GM21717 (cell line): Measurements from ENCODE around the gene CTDP1.

Source experiments
- ATAC-seq: cut with Tn5 transposase; IDR thresholded peaks from one replicate; pipeline ENCODE4 v1.9.1; 2021; ENCODE audit warnings: mild to moderate bottlenecking, moderate library complexity; ENCODE audit not compliant: unreplicated experiment

The CTDP1 gene

DNA sequence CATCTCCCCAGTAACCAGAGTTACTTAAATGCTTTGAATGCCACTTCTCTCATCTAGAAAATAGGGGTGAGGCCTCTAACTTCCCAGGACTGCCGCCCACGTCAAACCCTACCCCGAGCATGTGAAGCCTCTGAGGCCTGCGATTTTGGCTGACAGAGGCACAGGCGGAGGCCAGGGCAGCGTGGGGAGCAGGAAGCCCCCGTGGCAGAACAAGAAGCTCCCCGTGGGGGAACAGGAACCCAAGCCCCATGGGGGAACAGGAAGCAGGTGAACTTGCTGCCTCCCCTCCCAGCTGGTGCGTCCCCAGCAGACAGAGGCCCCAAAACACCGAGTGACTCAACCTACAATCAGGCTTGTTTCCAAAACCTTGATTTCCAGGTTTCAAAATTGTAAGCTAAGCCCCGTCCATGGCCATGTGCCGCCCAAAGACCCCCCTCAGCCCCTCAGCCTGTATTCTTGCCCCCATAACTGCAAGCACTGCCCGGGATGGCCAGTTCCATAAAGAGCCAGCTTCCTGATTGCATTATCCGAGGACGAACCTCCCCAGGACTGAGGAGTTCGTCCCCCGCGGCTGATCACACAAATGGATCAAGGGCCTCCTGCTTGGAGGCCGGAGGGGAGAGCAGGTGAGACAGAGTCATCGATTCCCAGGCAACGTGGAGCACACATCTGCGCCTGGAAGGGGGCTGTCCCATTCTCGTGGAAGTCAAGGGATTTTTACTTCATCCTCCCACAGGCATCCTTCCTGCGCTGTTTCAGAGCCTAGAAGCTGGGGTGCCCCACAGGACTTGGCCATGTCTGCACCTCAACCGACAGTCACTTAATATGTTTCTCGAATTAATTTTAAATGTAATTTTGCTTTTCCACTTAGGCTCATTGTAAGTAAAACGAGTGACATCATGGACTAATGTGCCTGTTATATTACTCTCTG lies 36.3 kb upstream of the CTDP1 start:
- no peak for ATAC-seq

- peak; percentile 85 for ATAC-seq
Measured at GRCh38 chr18:79644006-79644665, 35.5 kb upstream of the CTDP1 start.

DNA sequence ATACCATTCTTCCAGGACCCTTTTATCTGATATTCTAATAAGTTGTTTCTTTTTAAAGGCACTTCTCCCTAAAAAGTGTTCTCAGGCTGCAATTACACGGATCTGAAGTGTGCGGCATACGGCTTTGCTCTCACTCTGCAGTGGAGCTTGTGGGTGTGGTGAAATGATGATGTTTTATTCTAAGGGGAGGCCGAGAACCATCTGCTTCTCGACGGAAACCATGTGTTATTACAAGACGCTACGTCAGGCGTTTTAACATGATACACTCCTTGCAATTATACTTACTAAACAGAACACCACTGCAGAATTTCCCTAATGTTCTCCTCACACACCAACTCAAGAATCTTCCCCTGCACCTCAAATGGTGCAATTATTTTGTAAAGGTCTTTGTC lies 34.9 kb upstream of the CTDP1 start:
- no peak for ATAC-seq

DNA sequence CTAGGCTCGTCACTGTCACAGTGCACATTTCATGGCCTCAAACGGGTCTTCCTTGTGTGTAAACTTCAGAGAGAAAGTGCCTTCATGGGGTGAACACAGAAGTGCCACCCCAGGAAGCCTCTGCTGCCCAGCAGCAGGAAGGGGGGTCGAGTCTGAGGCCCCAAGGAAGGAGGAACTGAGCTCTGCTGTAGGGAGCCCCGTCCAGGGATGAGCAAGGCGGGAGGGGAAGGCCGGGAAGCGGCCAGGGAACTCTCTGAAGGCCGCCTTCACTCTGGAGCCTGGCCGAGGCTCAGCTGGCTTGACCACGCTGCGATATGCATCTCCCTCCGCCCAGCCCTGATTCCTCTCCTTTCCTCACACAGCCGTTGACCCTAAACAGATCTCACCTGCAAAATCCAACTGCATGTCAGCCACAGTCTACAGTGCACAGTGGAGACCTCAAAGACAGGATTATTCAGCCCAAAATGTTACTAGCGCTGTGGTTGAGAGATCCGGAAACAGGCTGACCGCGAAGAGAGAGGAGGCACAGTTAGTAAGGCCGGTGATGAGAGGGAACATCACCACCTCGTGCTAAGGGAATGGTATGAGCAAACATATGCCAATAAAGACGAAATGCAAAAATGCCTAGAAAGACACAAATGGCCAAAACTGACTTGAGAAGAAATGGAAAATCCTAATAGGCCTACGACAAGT lies 34.2 kb upstream of the CTDP1 start:
- ATAC-seq: no peak

DNA sequence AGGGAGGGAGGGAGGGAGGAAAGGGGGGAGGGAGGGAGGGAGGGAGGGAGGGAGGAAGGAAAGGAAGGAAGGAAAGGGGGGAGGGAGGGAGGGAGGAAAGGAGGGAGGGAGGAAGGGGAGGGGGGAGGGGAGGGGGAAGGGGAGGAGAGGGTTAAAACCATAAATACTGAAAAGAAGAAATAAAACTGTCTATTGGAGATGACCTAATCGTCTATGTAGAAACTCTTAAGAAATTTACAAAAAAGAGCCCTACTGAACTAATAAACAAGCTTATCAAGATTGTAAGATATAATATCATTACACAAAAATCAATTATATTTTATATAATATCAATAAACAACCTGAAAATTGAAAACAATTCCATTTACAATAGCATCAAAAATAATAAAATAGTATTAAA lies 32.3 kb upstream of the CTDP1 start:
- ATAC-seq: no peak

- no peak for ATAC-seq
Measured at GRCh38 chr18:79650959-79651358, 28.6 kb upstream of the CTDP1 start.

- no peak for ATAC-seq
Measured at GRCh38 chr18:79657342-79657996, 22.1 kb upstream of the CTDP1 start.

- ATAC-seq: no peak
Measured at GRCh38 chr18:79658366-79658765, 21.2 kb upstream of the CTDP1 start.

GRCh38 chr18:79659733-79660132 lies 19.9 kb upstream of the CTDP1 start:
- no peak for ATAC-seq

GRCh38 chr18:79662034-79662433 lies 17.6 kb upstream of the CTDP1 start:
- no peak for ATAC-seq

DNA sequence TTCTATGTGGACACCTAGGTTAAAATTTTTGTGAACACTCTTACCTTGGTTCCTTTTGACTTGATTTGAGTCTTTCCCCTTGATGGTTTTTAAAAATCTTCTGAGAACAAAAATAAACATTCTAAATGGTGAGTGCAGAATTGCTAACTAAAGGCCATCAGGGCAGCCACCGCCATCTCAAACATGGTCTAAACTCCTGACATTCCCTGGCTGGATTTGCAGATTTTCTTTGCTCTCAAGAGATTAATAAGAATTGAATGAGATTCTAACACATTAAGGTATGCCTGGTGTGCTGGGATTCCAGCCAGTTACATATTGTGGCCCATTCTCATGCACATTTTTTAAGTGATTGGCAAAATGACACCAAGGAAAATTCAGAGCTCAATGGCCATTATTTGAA lies 17.2 kb upstream of the CTDP1 start:
- no peak for ATAC-seq

DNA sequence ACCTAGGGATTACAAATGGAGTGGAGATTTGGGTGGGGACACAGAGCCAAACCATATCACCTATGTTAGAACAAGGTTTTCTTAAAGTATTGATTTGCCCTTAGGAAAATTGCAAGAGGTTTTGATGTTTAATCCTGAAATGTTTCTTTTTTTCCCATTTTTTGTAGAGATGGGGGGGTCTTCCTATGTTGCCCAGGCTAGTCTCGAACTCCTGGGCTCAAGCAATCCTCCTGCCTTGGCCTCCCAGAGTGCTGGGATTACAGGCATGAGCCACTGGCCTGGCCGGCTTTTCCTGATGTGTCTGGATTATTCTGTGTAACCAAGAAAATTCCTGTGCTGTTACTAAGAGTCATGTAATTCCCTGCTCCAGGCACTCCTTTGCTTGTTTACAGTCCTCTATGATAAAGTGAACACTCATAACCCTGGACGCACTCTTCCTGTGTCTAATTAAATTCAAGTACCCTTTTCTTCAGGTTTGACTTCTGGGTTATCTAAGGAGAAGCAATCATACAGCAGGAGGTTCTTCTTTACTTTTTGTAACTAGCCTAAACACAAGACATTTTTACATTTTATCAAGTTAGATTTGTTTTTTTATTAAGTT lies 15.0 kb upstream of the CTDP1 start:
- ATAC-seq: no peak

DNA sequence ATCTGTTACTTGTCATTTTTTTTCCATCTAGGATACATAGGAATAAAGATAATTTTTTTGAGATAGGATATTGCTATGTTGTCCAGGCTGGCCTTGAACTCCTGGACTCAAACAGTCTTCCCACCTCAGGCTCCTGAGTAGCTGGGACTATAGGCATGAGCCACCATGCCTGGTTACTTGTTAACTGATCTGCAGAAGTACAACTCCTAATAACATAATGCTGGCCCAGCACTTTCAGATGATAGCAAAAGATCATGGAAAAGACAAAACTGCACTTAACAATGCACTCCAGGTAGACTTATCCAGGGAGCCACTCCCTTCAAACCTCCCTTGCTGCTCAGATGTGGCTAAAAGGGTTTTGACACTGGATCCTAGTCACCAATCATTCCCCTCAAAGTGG lies 11.4 kb upstream of the CTDP1 start:
- no peak for ATAC-seq

DNA sequence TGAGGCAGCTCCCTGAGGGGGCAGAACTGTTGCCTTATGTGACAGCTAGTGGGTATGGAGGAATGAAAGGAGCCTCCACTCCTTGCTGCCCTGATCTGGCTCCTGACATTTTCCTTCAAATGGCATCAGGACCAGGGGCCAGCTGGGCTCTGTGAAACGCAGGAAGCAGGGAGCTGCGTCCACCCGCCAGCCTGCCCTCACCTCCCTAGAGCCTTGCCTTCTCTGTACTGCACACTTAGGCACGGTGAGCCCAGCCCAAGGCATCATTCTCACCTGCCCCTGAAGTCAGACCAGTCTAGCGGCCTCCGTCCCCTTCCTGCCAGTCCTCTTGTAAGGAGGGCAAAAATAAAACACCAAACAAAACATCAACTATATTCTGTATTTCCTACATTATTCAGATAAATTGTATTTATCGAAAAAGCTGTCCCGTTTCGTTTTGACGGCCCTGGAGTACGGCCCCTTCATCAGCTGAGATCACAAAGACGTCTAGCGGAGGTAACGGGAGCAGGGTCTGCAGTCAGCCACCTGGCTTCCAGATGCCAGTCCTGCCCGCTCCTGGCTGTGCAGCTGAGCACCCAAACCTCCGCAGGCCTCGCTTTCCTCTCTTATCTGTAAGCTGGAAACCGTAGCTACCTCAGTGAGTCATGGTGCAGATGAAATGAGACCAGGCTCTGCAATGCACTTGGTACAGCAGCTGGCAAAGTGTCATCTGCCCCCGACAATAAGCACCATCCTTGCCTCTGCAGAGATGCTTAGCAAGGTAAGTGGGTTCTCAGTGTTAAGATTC lies 6.9 kb upstream of the CTDP1 start:
- no peak for ATAC-seq

DNA sequence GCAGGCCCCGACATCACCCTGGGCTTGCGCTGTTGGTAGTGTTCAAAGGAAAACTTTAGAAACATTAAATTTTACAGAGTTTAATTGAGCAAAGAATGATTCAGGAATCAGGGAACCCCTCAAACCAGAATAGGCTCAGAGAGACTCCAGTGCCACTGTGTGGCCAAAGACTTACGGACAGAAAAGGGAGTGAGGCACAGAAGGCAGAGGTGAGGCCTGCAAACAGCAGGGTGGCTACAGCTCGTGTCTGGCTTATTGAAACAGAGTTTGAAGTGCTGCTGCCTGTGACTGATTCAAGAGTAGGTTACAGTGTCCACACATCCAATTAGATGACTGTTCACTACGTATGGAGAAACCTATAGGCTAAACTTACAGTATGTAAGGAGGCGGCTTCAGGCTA lies 2.4 kb upstream of the CTDP1 start:
- ATAC-seq: no peak

- ATAC-seq: no peak
Measured at GRCh38 chr18:79677840-79678239, 1.8 kb upstream of the CTDP1 start.

DNA sequence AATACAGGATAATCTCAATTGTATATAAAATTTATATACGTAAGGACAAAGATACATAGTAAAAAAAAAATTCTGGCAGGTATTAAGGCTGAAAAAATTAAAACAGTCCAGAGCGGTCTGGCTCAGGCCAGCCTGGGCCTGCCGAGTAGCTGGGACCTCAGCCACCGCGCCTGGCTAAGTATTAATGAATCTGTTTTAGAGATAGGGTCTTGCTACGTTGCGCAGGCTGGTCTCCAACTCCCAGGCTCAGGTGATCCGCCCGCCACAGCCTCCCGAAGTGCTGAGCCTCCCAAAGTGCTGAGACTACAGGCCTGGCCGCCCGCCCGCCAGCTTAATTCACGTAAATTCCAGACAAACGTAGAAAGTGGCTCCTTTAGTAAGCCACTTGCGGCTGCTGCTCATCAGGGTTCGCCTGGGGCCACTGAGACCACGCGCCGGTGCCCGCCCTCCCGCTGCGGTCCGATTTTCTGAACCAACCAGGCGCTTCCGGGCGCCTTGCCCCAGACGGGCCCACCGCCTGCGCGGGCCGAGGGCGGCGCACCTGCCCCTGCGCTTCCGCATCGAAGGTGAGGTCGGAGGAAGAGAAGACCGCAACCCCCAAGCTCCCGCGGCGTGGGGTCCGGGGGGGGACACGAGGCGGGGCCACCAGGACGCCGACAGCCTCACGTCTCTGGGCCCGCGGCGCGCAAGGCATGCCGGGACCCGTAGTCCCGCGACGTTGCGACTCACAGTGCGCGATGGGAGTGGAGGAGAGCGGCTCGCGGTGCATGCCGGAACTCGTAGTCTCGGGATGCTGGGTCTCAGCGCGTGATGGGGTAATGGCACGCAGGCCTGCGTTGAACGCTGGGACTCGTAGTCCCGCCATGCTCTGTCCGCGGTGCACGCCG lies 695 bp upstream of the CTDP1 start:
- ATAC-seq: peak; percentile 94

DNA sequence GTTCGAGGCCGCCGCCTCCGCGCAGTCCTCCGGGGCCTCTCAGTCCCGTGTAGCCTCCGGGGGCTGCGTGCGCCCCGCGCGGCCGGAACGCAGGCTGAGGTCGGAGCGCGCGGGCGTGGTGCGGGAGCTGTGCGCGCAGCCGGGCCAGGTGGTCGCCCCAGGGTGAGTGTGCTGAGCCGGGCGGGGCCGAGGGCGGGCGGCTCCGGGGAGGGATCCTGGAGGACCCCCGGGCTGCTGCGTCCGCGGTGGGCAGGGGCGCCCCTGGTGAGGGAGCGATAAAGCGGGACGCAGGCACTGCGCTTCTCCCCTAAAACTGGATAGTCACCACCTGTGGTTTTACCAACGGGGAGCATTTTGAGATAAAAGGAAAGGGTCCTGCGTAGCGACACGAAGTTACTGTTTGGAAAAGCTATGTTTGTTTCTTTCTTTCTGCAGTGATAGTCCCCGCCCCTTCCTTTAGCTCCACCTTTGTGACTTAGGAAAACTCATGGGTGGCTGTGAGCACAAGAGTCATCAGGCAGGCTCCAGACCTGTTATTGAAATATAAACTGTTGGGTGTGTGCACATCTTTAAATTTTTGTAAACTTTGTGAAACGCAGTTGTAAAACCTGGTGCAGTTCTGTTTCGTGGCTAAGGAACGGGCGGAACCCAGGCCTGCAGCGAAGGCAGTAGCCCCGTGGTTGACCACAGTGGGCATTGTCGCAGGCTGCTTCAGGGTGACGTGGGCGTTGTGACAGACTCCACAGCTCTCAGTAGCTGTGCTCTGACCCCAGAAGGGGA lies 687 bp downstream of the CTDP1 start:
- ATAC-seq: peak; percentile 6
